BLaER1 treated with 17β-estradiol and CSF1 and Interleukin-3, amounts not matched to agents 10 nM and 100 nM (cell line): ENCODE results near the gene GNS.
"Not testable (repeated sequence)": the region's sequence is repeated elsewhere in the genome, so short reads cannot be mapped to it uniquely, and the experiment has no call there.

ENCODE experiments used
- H3K27ac ChIP-seq, 11 experiments: shearing (Covaris generic); formaldehyde crosslinking; 2 replicates each; pipeline ENCODE4 v1.8.1; 2022
- H3K27me3 ChIP-seq, 11 experiments: shearing (Covaris generic); formaldehyde crosslinking; 2 replicates each; pipeline ENCODE4 v1.8.1; 2022
- H3K36me3 ChIP-seq, 11 experiments: shearing (Covaris generic); formaldehyde crosslinking; 2 replicates each; pipeline ENCODE4 v1.8.1; 2022
- H3K4me1 ChIP-seq, 10 experiments: shearing (Covaris generic); formaldehyde crosslinking; 2 replicates each; pipeline ENCODE4 v1.8.1; 2022
- H3K4me2 ChIP-seq, 11 experiments: shearing (Covaris generic); formaldehyde crosslinking; 2 replicates each; pipeline ENCODE4 v1.8.1; 2022
- H3K4me3 ChIP-seq, 10 experiments: shearing (Covaris generic); formaldehyde crosslinking; 2 replicates each; pipeline ENCODE4 v1.8.1; 2022
- H3K9ac ChIP-seq, 11 experiments: shearing (Covaris generic); formaldehyde crosslinking; 2 replicates each; pipeline ENCODE4 v1.8.1; 2022
- H3K9me3 ChIP-seq, 11 experiments: shearing (Covaris generic); formaldehyde crosslinking; replicated peaks in 1 of 11; 2 replicates each; pipeline ENCODE4 v1.8.1; 2022
- H4K20me1 ChIP-seq, 11 experiments: shearing (Covaris generic); formaldehyde crosslinking; 2 replicates each; pipeline ENCODE4 v1.8.1; 2022
- Cebpa-rat ChIP-seq, 11 experiments: shearing (Covaris generic); IDR thresholded peaks; 2 replicates each; pipeline ENCODE4 v1.8.1; 2022

Gene GNS

GRCh38 chr12:64695550-64695949, 63.7 kb downstream of the GNS start:
- H3K4me2 ChIP-seq = peak overlapping the region in 1 of 11 experiments; percentile 15; a peak in 2 of 22 replicates
- H3K27ac ChIP-seq = peak overlapping the region in 4 of 11 experiments; percentile 2 to 31 (median 20); a peak in 5 of 22 replicates
- H3K27me3 ChIP-seq = no peaks in the 10 kb centered on the region
- peaks cover 80 to 99% (median 98%) of the 10 kb centered on the region in 11 experiments for H3K36me3 ChIP-seq
- peaks cover 0 to 87% (median 64%) of the 10 kb centered on the region in 11 experiments; a peak in 18 of 22 replicates for H4K20me1 ChIP-seq
- peak overlapping the region in 7 of 11 experiments; percentile 3 to 27 (median 22); a peak in 3 of 22 replicates for H3K9ac ChIP-seq
- no peak for TF ChIP-seq Cebpa-rat (IDR thresholded peaks at IDR 0.05)
- H3K9me3 ChIP-seq = no peaks in the 10 kb centered on the region
- no peak overlapping the region for H3K4me3 ChIP-seq
- H3K4me1 ChIP-seq = peaks cover 11 to 79% (median 22%) of the 10 kb centered on the region in 10 experiments

GRCh38 chr12:64694130-64695040, 64.8 kb downstream of the GNS start:
- Histone ChIP-seq H3K27ac (peak overlapping the region in 2 of 11 experiments; percentile 2 to 25; a peak in 1 of 22 replicates), H3K36me3 (peaks cover 82 to 99% (median 98%) of the 10 kb centered on the region in 11 experiments), H3K9ac (peak overlapping the region in 1 of 11 experiments; percentile 42; a peak in 2 of 22 replicates), H3K4me3 (no peak overlapping the region), H3K9me3 (no peaks in the 10 kb centered on the region), H3K27me3 (no peaks in the 10 kb centered on the region), H4K20me1 (peaks cover 2 to 90% (median 74%) of the 10 kb centered on the region in 11 experiments; a peak in 18 of 22 replicates), H3K4me2 (peak overlapping the region in 2 of 11 experiments; percentile 12 to 42; a peak in 1 of 22 replicates), H3K4me1 (peaks cover 5 to 67% (median 16%) of the 10 kb centered on the region in 10 experiments; a peak in 17 of 20 replicates)
- TF ChIP-seq Cebpa-rat (IDR thresholded peaks at IDR 0.05) = no peak

- TF ChIP-seq Cebpa-rat (IDR thresholded peaks at IDR 0.05) = no peak
- peaks cover 88 to 99% (median 98%) of the 10 kb centered on the region in 11 experiments for H3K36me3 ChIP-seq
- no peak overlapping the region for H3K27ac ChIP-seq
- no peak overlapping the region; a peak in 1 of 22 replicates for H3K4me2 ChIP-seq
- H3K9me3 ChIP-seq = no peaks in the 10 kb centered on the region
- peaks cover 13 to 70% (median 28%) of the 10 kb centered on the region in 10 experiments for H3K4me1 ChIP-seq
- H3K27me3 ChIP-seq = no peaks in the 10 kb centered on the region
- H4K20me1 ChIP-seq = peaks cover 4 to 98% (median 91%) of the 10 kb centered on the region in 11 experiments; a peak in 20 of 22 replicates
- H3K4me3 ChIP-seq = no peak overlapping the region
- H3K9ac ChIP-seq = no peak overlapping the region
Measured at GRCh38 chr12:64691795-64692583, 67.2 kb downstream of the GNS start.

GRCh38 chr12:64691227-64691794, 67.9 kb downstream of the GNS start:
- Histone ChIP-seq H3K9me3 (no peaks in the 10 kb centered on the region), H3K4me1 (peaks cover 20 to 74% (median 35%) of the 10 kb centered on the region in 10 experiments), H3K9ac (no peak overlapping the region), H3K36me3 (peaks cover 90 to 99% (median 98%) of the 10 kb centered on the region in 11 experiments), H3K4me2 (no peak overlapping the region; a peak in 1 of 22 replicates), H3K4me3 (no peak overlapping the region), H3K27ac (no peak overlapping the region), H4K20me1 (peaks cover 4 to 98% (median 94%) of the 10 kb centered on the region in 11 experiments; a peak in 20 of 22 replicates), H3K27me3 (no peaks in the 10 kb centered on the region)
- no peak for TF ChIP-seq Cebpa-rat (IDR thresholded peaks at IDR 0.05)

- Histone ChIP-seq H3K36me3 (peaks cover 95 to 100% (median 100%) of the 10 kb centered on the region in 11 experiments), H3K4me1 (peaks cover 29 to 66% (median 41%) of the 10 kb centered on the region in 10 experiments), H4K20me1 (peaks cover 4 to 100% (median 94%) of the 10 kb centered on the region in 11 experiments; a peak in 20 of 22 replicates)
- not testable (repeated sequence) for H3K9ac ChIP-seq, H3K9me3 ChIP-seq, H3K4me2 ChIP-seq, H3K4me3 ChIP-seq, H3K27ac ChIP-seq, H3K27me3 ChIP-seq
Measured at GRCh38 chr12:64690236-64690635, 69.0 kb downstream of the GNS start.

- no peaks in the 10 kb centered on the region for H3K27me3 ChIP-seq
- peaks cover 85 to 100% (median 96%) of the 10 kb centered on the region in 11 experiments for H3K36me3 ChIP-seq
- 0 out of 22 replicates have a peak, but pooled peaks cover 0 to 6% (median 0%) of the 10 kb centered on the region in 11 experiments for H3K9me3 ChIP-seq
- no peak overlapping the region for H3K4me2 ChIP-seq
- H3K27ac ChIP-seq = peak overlapping the region in 2 of 11 experiments; percentile 14 to 34; a peak in 3 of 22 replicates
- H3K9ac ChIP-seq = no peak overlapping the region
- peaks cover 4 to 100% (median 93%) of the 10 kb centered on the region in 11 experiments; a peak in 20 of 22 replicates for H4K20me1 ChIP-seq
- H3K4me1 ChIP-seq = peaks cover 43 to 68% (median 56%) of the 10 kb centered on the region in 10 experiments
- H3K4me3 ChIP-seq = no peak overlapping the region
- TF ChIP-seq Cebpa-rat (IDR thresholded peaks at IDR 0.05) = no peak
Measured at GRCh38 chr12:64688715-64689114, 70.5 kb downstream of the GNS start.

GRCh38 chr12:64688219-64688618, 71.0 kb downstream of the GNS start:
- Histone ChIP-seq H3K9me3 (0 out of 22 replicates have a peak, but pooled peaks cover 0 to 6% (median 0%) of the 10 kb centered on the region in 11 experiments), H3K4me3 (no peak overlapping the region)
- no peak for TF ChIP-seq Cebpa-rat (IDR thresholded peaks at IDR 0.05)

GRCh38 chr12:64687816-64688215, 71.4 kb downstream of the GNS start:
- Histone ChIP-seq H3K27me3 (no peaks in the 10 kb centered on the region), H3K36me3 (peaks cover 77 to 91% (median 87%) of the 10 kb centered on the region in 11 experiments), H4K20me1 (peaks cover 4 to 100% (median 94%) of the 10 kb centered on the region in 11 experiments; a peak in 20 of 22 replicates), H3K9ac (peak overlapping the region in 6 of 11 experiments; percentile 23 to 39 (median 36); a peak in 7 of 22 replicates), H3K9me3 (0 out of 22 replicates have a peak, but pooled peaks cover 0 to 6% (median 0%) of the 10 kb centered on the region in 11 experiments), H3K27ac (peak overlapping the region in 10 of 11 experiments; percentile 4 to 48 (median 26); a peak in 13 of 22 replicates), H3K4me3 (no peak overlapping the region), H3K4me2 (peak overlapping the region; percentile 7 to 68 (median 50); a peak in 20 of 22 replicates), H3K4me1 (peaks cover 48 to 69% (median 63%) of the 10 kb centered on the region in 10 experiments)
- no peak for TF ChIP-seq Cebpa-rat (IDR thresholded peaks at IDR 0.05)

More at GRCh38 chr12:64688219-64688618, 71.0 kb downstream of the GNS start:
- Histone ChIP-seq H3K36me3 (peaks cover 81 to 95% (median 91%) of the 10 kb centered on the region in 11 experiments), H3K27me3 (no peaks in the 10 kb centered on the region), H3K9ac (peak overlapping the region in 3 of 11 experiments; percentile 24 to 39 (median 36); a peak in 4 of 22 replicates), H3K27ac (peak overlapping the region in 10 of 11 experiments; percentile 4 to 48 (median 26); a peak in 11 of 22 replicates), H3K4me2 (peak overlapping the region in 8 of 11 experiments; percentile 26 to 68 (median 56); a peak in 13 of 22 replicates), H3K4me1 (peaks cover 44 to 68% (median 60%) of the 10 kb centered on the region in 10 experiments), H4K20me1 (peaks cover 4 to 100% (median 93%) of the 10 kb centered on the region in 11 experiments; a peak in 20 of 22 replicates)
